PC-3 (cell line): ENCODE measurements around the gene COG5. TPM values are rescaled to one million over a fixed set of nuclear protein-coding genes. Genes with fewer than 3 reads are reported as not detected.

ENCODE experiments used
- ATAC-seq: fragments of 200-7000 bp; cut with Tn5 transposase; 2 replicates; pipeline ENCODE4 v1.9.1; 2020; ENCODE audit warnings: mild to moderate bottlenecking, moderate library complexity
- BruUV-seq: library from RNA; stranded (reverse); fragments of 400-500 nt; replicated peaks from 2 replicates; lab custom pipeline; 2021; lab: Mats Ljungman, UMichigan
- CTCF ChIA-PET: fragments of 300-600 bp; sonication (Branson Sonifier 250); formaldehyde crosslinking; loops from one replicate; lab custom pipeline; 2022; ENCODE audit warnings: antibody characterized with exemption; lab: Charles Lee
- POLR2A ChIA-PET: fragments of 300-600 bp; sonication (Branson Sonifier 250); formaldehyde crosslinking; loops from one replicate; lab custom pipeline; 2022; ENCODE audit warnings: antibody characterized with exemption; ENCODE audit not compliant: unreplicated experiment; lab: Charles Lee
- DNase-seq: peaks from one replicate; pipeline ENCODE4 v3.0.0-alpha.2; 2015
- H2AFZ ChIP-seq: fragments of 300-600 bp; sonication (generic); 2 replicates; pipeline ENCODE4 v1.6.0; 2016; ENCODE audit warnings: antibody characterized with exemption, low read length
- H3F3A ChIP-seq: fragments of 300-600 bp; sonication (generic); one replicate; pipeline ENCODE4 v1.6.0; 2017; ENCODE audit warnings: antibody characterized with exemption, low read length, control low read depth, mild to moderate bottlenecking; ENCODE audit not compliant: unreplicated experiment
- H3K27ac ChIP-seq: fragments of 300-600 bp; sonication (generic); 2 replicates; pipeline ENCODE4 v1.5.1; 2016; ENCODE audit warnings: mild to moderate bottlenecking, low read length
- H3K27me3 ChIP-seq: fragments of 300-600 bp; sonication (generic); 2 replicates; pipeline ENCODE4 v1.6.1; 2016; ENCODE audit warnings: low read length, mixed read lengths
- H3K36me3 ChIP-seq: fragments of 300-600 bp; sonication (generic); 2 replicates; pipeline ENCODE4 v1.6.1; 2016; ENCODE audit warnings: low read depth, mixed run types, low read length, mixed read lengths
- H3K4me1 ChIP-seq: fragments of 300-600 bp; sonication (generic); 2 replicates; pipeline ENCODE4 v1.5.1; 2016; ENCODE audit warnings: low read length; ENCODE audit not compliant: insufficient read depth
- H3K4me2 ChIP-seq: fragments of 300-600 bp; sonication (generic); 2 replicates; pipeline ENCODE4 v1.6.0; 2016; ENCODE audit warnings: low read length
- H3K4me3 ChIP-seq: fragments of 300-600 bp; sonication (generic); 2 replicates; pipeline ENCODE4 v1.5.1; 2016; ENCODE audit warnings: mild to moderate bottlenecking, low read length, mixed read lengths
- H3K79me2 ChIP-seq: fragments of 300-600 bp; sonication (generic); 2 replicates; pipeline ENCODE4 v1.6.1; 2017; ENCODE audit warnings: low read length, mixed read lengths
- H3K9ac ChIP-seq: fragments of 300-600 bp; sonication (generic); 2 replicates; pipeline ENCODE4 v1.6.0; 2016; ENCODE audit warnings: mild to moderate bottlenecking, low read length
- H3K9me2 ChIP-seq: fragments of 300-600 bp; sonication (generic); replicated peaks from 2 replicates; pipeline ENCODE4 v1.6.1; 2016; ENCODE audit warnings: mixed run types, low read length, mixed read lengths
- H3K9me3 ChIP-seq: fragments of 300-600 bp; sonication (generic); 2 replicates; pipeline ENCODE4 v1.6.1; 2016; ENCODE audit warnings: low read length, mixed read lengths
- H4K20me1 ChIP-seq: fragments of 300-600 bp; sonication (generic); 2 replicates; pipeline ENCODE4 v1.6.1; 2016; ENCODE audit warnings: low read length, mixed read lengths
- EZH2 ChIP-seq: fragments of 300-600 bp; sonication (generic); IDR thresholded peaks from one replicate; pipeline ENCODE4 v1.6.1; 2017; ENCODE audit warnings: antibody characterized with exemption, mild to moderate bottlenecking, low read length; ENCODE audit not compliant: unreplicated experiment
- EZH2phosphoT487 ChIP-seq: fragments of 300-600 bp; sonication (generic); IDR thresholded peaks from 2 replicates; pipeline ENCODE4 v1.6.1; 2018; ENCODE audit warnings: mild to moderate bottlenecking, antibody characterized with exemption, low read length, borderline replicate concordance
- intact Hi-C: fragments of 100-400 bp; cut with micrococcal nuclease; formaldehyde crosslinking; loops from 2 replicates; pipeline ENCODE4 v1.9.0; 2023
- total RNA-seq: library from RNA; depleted of rRNA; stranded (reverse); fragments of >200 nt; gene quantifications from 2 replicates; pipeline ENCODE4 v1.2.3, GENCODE V29; 2014
- TF ChIP-seq, protein P1 (sequence below): fragments of 300-600 bp; sonication (generic); conservative IDR thresholded peaks from 2 replicates; pipeline ENCODE4 v1.5.1; 2017; ENCODE audit warnings: antibody characterized with exemption, low read depth, mild to moderate bottlenecking, low read length

COG5 gene
- total RNA-seq, 1 experiment from 2014 or later: 51.7 TPM

DNA sequence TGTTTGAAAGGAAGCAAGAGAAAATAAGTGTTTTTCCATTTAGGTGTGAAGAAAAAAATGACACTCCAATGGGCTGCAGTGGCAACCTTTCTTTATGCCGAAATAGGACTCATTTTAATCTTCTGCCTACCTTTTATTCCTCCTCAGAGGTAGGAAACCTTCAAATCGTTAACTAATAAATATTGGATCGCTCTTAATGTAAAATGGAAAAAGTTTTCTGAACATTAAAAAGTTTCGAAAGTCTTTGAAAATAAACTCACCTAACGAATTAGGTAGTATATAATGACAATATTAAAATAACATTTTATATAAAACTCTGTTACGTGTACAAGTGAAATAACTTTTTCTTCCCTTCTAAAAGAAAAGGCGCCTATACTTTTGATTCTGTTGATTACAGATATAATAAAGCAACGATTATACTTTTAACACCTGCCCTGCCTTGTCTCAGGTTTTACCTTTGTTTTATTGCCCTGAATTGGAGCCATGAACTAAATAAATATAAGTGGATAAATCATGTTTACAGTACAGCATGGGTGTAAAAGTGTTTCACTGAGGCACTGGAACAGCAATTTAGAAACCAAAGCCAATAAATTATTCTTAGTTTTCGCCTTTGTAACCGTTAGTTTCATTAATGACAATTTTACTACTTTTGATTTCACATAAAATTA is 17.1 kb upstream of the COG5 start:
- POLR2A ChIA-PET: interaction anchor here (0.5 kb wide), 1 partner anchor 298 kb away, joined by 3 read pairs; no protein-coding TSS in a partner anchor
- TSS peak; percentile 56 for BruUV-seq
- Histone ChIP-seq H3K4me2 (peak overlapping the region; percentile 95), H3K79me2 (peaks cover 32% of the 10 kb centered on the region), H3K9me3 (no peaks in the 10 kb centered on the region), H3K4me3 (peak overlapping the region; percentile 93), H3K4me1 (peaks cover 19% of the 10 kb centered on the region), H4K20me1 (no peaks in the 10 kb centered on the region), H3F3A (no peaks in the 10 kb centered on the region), H3K36me3 (peaks cover 12% of the 10 kb centered on the region; the same call in 1 of the 2 replicates), H3K9me2 (no peaks in the 10 kb centered on the region), H3K9ac (peak overlapping the region; percentile 89), H3K27ac (peak overlapping the region; percentile 58), H2AFZ (peak overlapping the region; percentile 88), H3K27me3 (no peaks in the 10 kb centered on the region)
- no peak for DNase-seq
- CTCF ChIA-PET: interaction anchor here (1.0 kb wide), 1 partner anchor 118 kb away, joined by 3 read pairs; no protein-coding TSS in a partner anchor
- TF ChIP-seq, protein P1, sequence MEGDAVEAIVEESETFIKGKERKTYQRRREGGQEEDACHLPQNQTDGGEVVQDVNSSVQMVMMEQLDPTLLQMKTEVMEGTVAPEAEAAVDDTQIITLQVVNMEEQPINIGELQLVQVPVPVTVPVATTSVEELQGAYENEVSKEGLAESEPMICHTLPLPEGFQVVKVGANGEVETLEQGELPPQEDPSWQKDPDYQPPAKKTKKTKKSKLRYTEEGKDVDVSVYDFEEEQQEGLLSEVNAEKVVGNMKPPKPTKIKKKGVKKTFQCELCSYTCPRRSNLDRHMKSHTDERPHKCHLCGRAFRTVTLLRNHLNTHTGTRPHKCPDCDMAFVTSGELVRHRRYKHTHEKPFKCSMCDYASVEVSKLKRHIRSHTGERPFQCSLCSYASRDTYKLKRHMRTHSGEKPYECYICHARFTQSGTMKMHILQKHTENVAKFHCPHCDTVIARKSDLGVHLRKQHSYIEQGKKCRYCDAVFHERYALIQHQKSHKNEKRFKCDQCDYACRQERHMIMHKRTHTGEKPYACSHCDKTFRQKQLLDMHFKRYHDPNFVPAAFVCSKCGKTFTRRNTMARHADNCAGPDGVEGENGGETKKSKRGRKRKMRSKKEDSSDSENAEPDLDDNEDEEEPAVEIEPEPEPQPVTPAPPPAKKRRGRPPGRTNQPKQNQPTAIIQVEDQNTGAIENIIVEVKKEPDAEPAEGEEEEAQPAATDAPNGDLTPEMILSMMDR: no peak
- TF ChIP-seq EZH2phosphoT487 (no peak), EZH2 (no peak)
- intact Hi-C loops: loop anchor here (1.0 to 10.0 kb wide), 5 partner anchors 16 to 294 kb away; no protein-coding TSS in a partner anchor
- ATAC-seq: no peak

DNA sequence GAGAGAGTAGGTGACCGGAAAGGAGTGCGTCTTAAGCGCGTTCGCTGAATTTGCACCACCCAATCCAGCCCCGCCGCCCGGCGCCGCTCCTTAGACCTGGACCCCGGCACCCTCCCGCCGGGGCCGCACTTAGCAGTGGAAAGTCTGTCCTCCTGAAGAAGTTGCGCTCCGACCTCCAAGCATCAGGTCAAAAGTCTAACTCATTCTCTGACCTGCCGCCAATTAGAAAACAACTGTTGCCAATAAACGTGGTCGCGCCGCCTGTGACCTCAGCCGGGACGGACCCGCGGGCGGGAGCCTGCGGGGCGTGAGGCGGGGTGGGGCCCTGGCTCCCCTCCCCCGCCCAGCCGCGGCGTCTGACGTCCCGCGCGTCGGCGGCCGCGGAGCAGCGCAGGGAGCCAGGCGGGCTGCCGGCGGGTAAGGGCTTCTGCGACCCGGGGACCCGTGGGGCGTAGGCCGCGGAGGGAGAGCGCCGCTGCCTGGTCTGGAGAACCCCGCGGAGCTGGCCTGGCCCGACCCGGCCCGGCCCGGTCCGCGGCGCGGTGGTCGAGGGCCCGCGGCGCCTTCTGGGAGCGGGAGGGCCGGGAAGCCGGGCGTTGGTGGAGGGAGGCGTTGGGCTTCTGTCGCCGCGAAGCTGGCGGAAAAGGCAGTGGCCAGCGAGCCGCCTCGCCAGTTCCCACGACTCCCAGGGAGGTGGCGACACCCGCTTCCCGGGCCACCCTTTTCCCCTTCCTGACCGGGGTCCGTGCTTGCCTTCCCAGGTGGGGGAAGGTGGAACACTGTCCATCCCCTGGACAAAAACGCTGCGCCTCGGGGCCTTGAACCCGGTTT is 16.4 kb upstream of the COG5 start, which contains the start of gene BCAP29:
Gene BCAP29 (plus strand): TSS at position 362 of the 831 bp plus-strand sequence. CDS start 527 bp downstream, outside the sequence.
- Histone ChIP-seq H3F3A (no peaks in the 10 kb centered on the region), H3K9ac (peak within 1 kb of the TSS; percentile 89), H3K27ac (peak within 1 kb of the TSS; percentile 58), H3K4me1 (peaks cover 19% of the 10 kb centered on the region), H3K9me2 (no peaks in the 10 kb centered on the region), H4K20me1 (no peaks in the 10 kb centered on the region), H3K9me3 (no peaks in the 10 kb centered on the region), H3K4me2 (peak within 1 kb of the TSS; percentile 95), H3K36me3 (peaks cover 12% of the 10 kb centered on the region; the same call in 1 of the 2 replicates), H3K79me2 (peaks cover 32% of the 10 kb centered on the region), H2AFZ (peak within 1 kb of the TSS; percentile 88), H3K4me3 (peak within 1 kb of the TSS; percentile 93), H3K27me3 (no peaks in the 10 kb centered on the region)
- no TSS peak for BruUV-seq
- ChIA-PET CTCF (interaction anchor here (1.0 kb wide), 1 partner anchor 117 kb away, joined by 3 read pairs; no protein-coding TSS in a partner anchor), POLR2A (interaction anchor here (0.5 kb wide), 1 partner anchor 299 kb away, joined by 3 read pairs; no protein-coding TSS in a partner anchor)
- DNase-seq: peak; percentile 76
- ATAC-seq: peak; percentile 84
- peak; percentile 82 for TF ChIP-seq EZH2phosphoT487
- TF ChIP-seq, protein P1: peak; percentile 33; the same call in 1 of the 2 replicates
- no peak for TF ChIP-seq EZH2
- intact Hi-C loops: loop anchor here (2.0 to 10.0 kb wide), 5 partner anchors 15 to 378 kb away; no protein-coding TSS in a partner anchor
